Tibial nerve (tissue), 4 donors: ENCODE results near the gene LCA5.

Source experiments
- CTCF ChIP-seq, 5 experiments: fragments of 200-600 bp in 3 of 5; fragments of 450-650 bp in 2 of 5; sonication (generic) in 3 of 5; IDR thresholded peaks; one replicate each; pipeline ENCODE4 v1.5.1; 2016 to 2019; ENCODE audit warnings: antibody characterized with exemption in 5 of 5, mild to moderate bottlenecking in 3 of 5, moderate library complexity in 2 of 5
- EP300 ChIP-seq, 2 donors: sonication (generic); formaldehyde crosslinking; IDR thresholded peaks; one replicate each; pipeline ENCODE4 v1.6.1; 2017; ENCODE audit warnings: antibody characterized with exemption in 2 of 2, mild to moderate bottlenecking in 1 of 2
- POLR2A ChIP-seq, 2 donors: fragments of 450-650 bp; IDR thresholded peaks; one replicate each; pipeline ENCODE4 v1.6.1; 2017; ENCODE audit warnings: antibody characterized with exemption in 2 of 2, mild to moderate bottlenecking in 2 of 2, moderate library complexity in 2 of 2

- TF ChIP-seq CTCF (IDR thresholded peaks at IDR 0.05) (no peak), POLR2A (IDR thresholded peaks at IDR 0.05) (no peak), EP300 (IDR thresholded peaks at IDR 0.05) (no peak)
These were observed 25.2 kb downstream of the LCA5 start for GRCh38 chr6:79512014-79512413.
